ENCODE results near the gene RNF43.
A peak's percentile ranks its signal among the peaks of the same experiment; 100 is the strongest.

RNF43 gene

GRCh38 chr17:58416937-58417299 lies 416 bp downstream of the RNF43 start:
- Histone ChIP-seq H2BK5ac (ENCODE audit: low read length) (no peak overlapping the region), H3K4me3 (ENCODE audit: low read length) (no peak overlapping the region), H3K4me1 (ENCODE audit: control insufficient read depth, low read depth, low read length) (no peaks in the 10 kb centered on the region), H3K36me3 (ENCODE audit: control insufficient read depth, insufficient read depth, low read length) (no peaks in the 10 kb centered on the region), H4K5ac (ENCODE audit: low read length) (no peak overlapping the region), H3K56ac (ENCODE audit: low read length) (peak overlapping the region; percentile 17), H2AK5ac (ENCODE audit: low read length) (no peak overlapping the region), H2BK120ac (ENCODE audit: low read depth, low read length) (no peak overlapping the region), H3K79me1 (ENCODE audit: low read length) (no peaks in the 10 kb centered on the region), H3K23ac (ENCODE audit: low read length) (no peak overlapping the region), H3K79me2 (ENCODE audit: control insufficient read depth, insufficient read depth, low read length) (no peaks in the 10 kb centered on the region), H2BK15ac (replicated peaks; ENCODE audit: low read depth) (no peak overlapping the region), H3K9ac (ENCODE audit: low read length) (peak overlapping the region; percentile 34), H4K8ac (ENCODE audit: low read depth, low read length) (peak overlapping the region; percentile 39), H3K4ac (ENCODE audit: low read depth, low read length) (no peak overlapping the region), H3K27ac (ENCODE audit: low read depth, low read length) (no peak overlapping the region), H3K18ac (ENCODE audit: low read length) (no peak overlapping the region), H3K27me3 (ENCODE audit: insufficient read depth, low read length, poor library complexity) (no peaks in the 10 kb centered on the region), H3K4me2 (ENCODE audit: low read length) (peak overlapping the region; percentile 13)
- peak; percentile 22 for DNase-seq
- WGBS (ENCODE audit: extremely low coverage, insufficient coverage, low lambda C conversion rate) = no CpG with 5 or more reads among the region's 6 CpGs

DNA sequence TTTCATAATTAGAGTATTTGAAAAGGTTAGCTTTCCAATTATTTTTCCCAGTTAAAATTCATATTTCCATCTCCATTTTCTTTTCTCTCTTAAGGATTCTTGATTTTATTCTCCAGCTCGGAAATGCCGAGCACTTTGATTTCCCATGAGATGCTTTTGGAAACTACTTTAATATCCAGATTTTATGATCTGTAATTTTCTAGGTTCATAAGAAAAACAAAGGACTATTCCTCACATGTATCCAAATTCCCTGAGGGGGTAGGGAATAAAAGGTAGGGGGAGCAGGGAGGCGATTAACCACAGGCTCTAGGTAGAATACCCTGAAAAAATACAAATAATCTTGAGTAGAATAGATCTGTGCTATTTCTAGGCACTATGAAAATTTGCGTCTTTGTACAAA lies 938 bp downstream of the RNF43 start:
- H3K4me3 ChIP-seq (ENCODE audit: low read length) = no peak overlapping the region
- no peak overlapping the region for H4K5ac ChIP-seq (ENCODE audit: low read length)
- no peak overlapping the region for H3K18ac ChIP-seq (ENCODE audit: low read length)
- no peak overlapping the region for H3K9ac ChIP-seq (ENCODE audit: low read length)
- no peaks in the 10 kb centered on the region for H3K4me1 ChIP-seq (ENCODE audit: control insufficient read depth, low read depth, low read length)
- peak overlapping the region; percentile 85 for H2BK15ac ChIP-seq (replicated peaks; ENCODE audit: low read depth)
- no peak for DNase-seq
- no peaks in the 10 kb centered on the region for H3K36me3 ChIP-seq (ENCODE audit: control insufficient read depth, insufficient read depth, low read length)
- no CpG with 5 or more reads among the region's 4 CpGs for WGBS (ENCODE audit: extremely low coverage, insufficient coverage, low lambda C conversion rate)
- no peak overlapping the region for H2BK5ac ChIP-seq (ENCODE audit: low read length)
- no peaks in the 10 kb centered on the region for H3K79me2 ChIP-seq (ENCODE audit: control insufficient read depth, insufficient read depth, low read length)
- no peak overlapping the region for H3K27ac ChIP-seq (ENCODE audit: low read depth, low read length)
- H3K4ac ChIP-seq (ENCODE audit: low read depth, low read length) = no peak overlapping the region
- no peak overlapping the region for H3K4me2 ChIP-seq (ENCODE audit: low read length)
- H3K79me1 ChIP-seq (ENCODE audit: low read length) = no peaks in the 10 kb centered on the region
- no peaks in the 10 kb centered on the region for H3K27me3 ChIP-seq (ENCODE audit: insufficient read depth, low read length, poor library complexity)
- no peak overlapping the region for H2AK5ac ChIP-seq (ENCODE audit: low read length)
- H3K23ac ChIP-seq (ENCODE audit: low read length) = no peak overlapping the region
- H4K8ac ChIP-seq (ENCODE audit: low read depth, low read length) = no peak overlapping the region
- no peak overlapping the region for H2BK120ac ChIP-seq (ENCODE audit: low read depth, low read length)
- no peak overlapping the region for H3K56ac ChIP-seq (ENCODE audit: low read length)

GRCh38 chr17:58415371-58416055 lies 1.8 kb downstream of the RNF43 start:
- no peaks in the 10 kb centered on the region for H3K36me3 ChIP-seq (ENCODE audit: control insufficient read depth, insufficient read depth, low read length)
- H3K79me2 ChIP-seq (ENCODE audit: control insufficient read depth, insufficient read depth, low read length) = no peaks in the 10 kb centered on the region
- no peak overlapping the region for H2BK120ac ChIP-seq (ENCODE audit: low read depth, low read length)
- no peaks in the 10 kb centered on the region for H3K27me3 ChIP-seq (ENCODE audit: insufficient read depth, low read length, poor library complexity)
- H3K9ac ChIP-seq (ENCODE audit: low read length) = no peak overlapping the region
- no peak overlapping the region for H3K23ac ChIP-seq (ENCODE audit: low read length)
- H3K79me1 ChIP-seq (ENCODE audit: low read length) = no peaks in the 10 kb centered on the region
- no peak overlapping the region for H2BK15ac ChIP-seq (replicated peaks; ENCODE audit: low read depth)
- no peak overlapping the region for H4K5ac ChIP-seq (ENCODE audit: low read length)
- H3K4me2 ChIP-seq (ENCODE audit: low read length) = no peak overlapping the region
- H2AK5ac ChIP-seq (ENCODE audit: low read length) = no peak overlapping the region
- DNase-seq = peak; percentile 20
- WGBS (ENCODE audit: extremely low coverage, insufficient coverage, low lambda C conversion rate) = no CpG with 5 or more reads among the region's 6 CpGs
- peak overlapping the region; percentile 17 for H3K56ac ChIP-seq (ENCODE audit: low read length)
- no peaks in the 10 kb centered on the region for H3K4me1 ChIP-seq (ENCODE audit: control insufficient read depth, low read depth, low read length)
- H3K4ac ChIP-seq (ENCODE audit: low read depth, low read length) = no peak overlapping the region
- no peak overlapping the region for H2BK5ac ChIP-seq (ENCODE audit: low read length)
- H3K4me3 ChIP-seq (ENCODE audit: low read length) = no peak overlapping the region
- H3K18ac ChIP-seq (ENCODE audit: low read length) = no peak overlapping the region
- H4K8ac ChIP-seq (ENCODE audit: low read depth, low read length) = no peak overlapping the region
- H3K27ac ChIP-seq (ENCODE audit: low read depth, low read length) = no peak overlapping the region

DNA sequence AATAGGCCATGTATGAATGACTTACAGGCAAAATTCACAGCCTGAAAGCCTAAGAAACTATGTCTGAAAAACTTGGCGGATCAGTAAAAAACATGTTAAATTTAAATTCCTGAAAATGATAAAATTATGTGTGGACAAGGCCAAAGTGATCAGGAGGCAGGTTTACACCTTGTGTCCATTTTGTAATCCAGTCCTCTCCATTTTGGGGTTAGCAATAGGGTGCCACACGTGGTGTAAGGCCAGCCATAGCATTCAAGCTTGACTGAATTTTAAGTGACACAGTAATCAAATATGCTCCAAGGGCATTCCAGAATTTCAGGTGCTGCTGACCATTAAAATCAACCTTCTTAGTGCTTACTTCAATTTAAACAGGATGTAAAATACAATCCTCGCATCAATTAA lies 2.7 kb downstream of the RNF43 start:
- no peak overlapping the region for H3K56ac ChIP-seq (ENCODE audit: low read length)
- H3K36me3 ChIP-seq (ENCODE audit: control insufficient read depth, insufficient read depth, low read length) = no peaks in the 10 kb centered on the region
- no peak overlapping the region for H4K5ac ChIP-seq (ENCODE audit: low read length)
- no peaks in the 10 kb centered on the region for H3K79me1 ChIP-seq (ENCODE audit: low read length)
- no peak overlapping the region for H3K4ac ChIP-seq (ENCODE audit: low read depth, low read length)
- no peak overlapping the region for H3K4me3 ChIP-seq (ENCODE audit: low read length)
- H3K27me3 ChIP-seq (ENCODE audit: insufficient read depth, low read length, poor library complexity) = no peaks in the 10 kb centered on the region
- H3K18ac ChIP-seq (ENCODE audit: low read length) = no peak overlapping the region
- no peak overlapping the region for H2AK5ac ChIP-seq (ENCODE audit: low read length)
- H2BK15ac ChIP-seq (replicated peaks; ENCODE audit: low read depth) = no peak overlapping the region
- no peak overlapping the region for H3K9ac ChIP-seq (ENCODE audit: low read length)
- no peak overlapping the region for H4K8ac ChIP-seq (ENCODE audit: low read depth, low read length)
- no peak overlapping the region for H3K27ac ChIP-seq (ENCODE audit: low read depth, low read length)
- H3K23ac ChIP-seq (ENCODE audit: low read length) = no peak overlapping the region
- H2BK5ac ChIP-seq (ENCODE audit: low read length) = no peak overlapping the region
- H3K4me2 ChIP-seq (ENCODE audit: low read length) = no peak overlapping the region
- 100% methylated on average over 1 of the region's 3 CpGs for WGBS (ENCODE audit: extremely low coverage, insufficient coverage, low lambda C conversion rate)
- H3K4me1 ChIP-seq (ENCODE audit: control insufficient read depth, low read depth, low read length) = no peaks in the 10 kb centered on the region
- H2BK120ac ChIP-seq (ENCODE audit: low read depth, low read length) = no peak overlapping the region
- H3K79me2 ChIP-seq (ENCODE audit: control insufficient read depth, insufficient read depth, low read length) = no peaks in the 10 kb centered on the region
- no peak for DNase-seq

DNA sequence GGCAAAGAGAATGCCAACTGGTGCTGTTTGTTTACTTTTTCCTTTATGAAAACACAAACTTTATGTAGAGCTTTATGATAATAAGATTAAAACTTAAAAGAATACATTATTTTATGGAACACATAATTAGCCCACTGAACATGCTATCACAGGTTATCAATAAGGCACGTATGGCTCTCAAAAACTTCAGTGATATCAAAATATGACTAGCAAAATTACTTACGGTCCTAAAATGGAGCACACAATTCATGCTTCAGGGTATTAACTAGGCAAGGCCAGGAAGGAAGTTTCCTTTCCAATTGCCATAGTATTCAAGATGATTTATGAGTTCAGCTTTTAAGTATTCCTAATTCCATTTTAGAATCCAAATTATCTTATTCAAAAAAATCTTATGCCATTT lies 3.6 kb downstream of the RNF43 start:
- no peak overlapping the region for H3K4ac ChIP-seq (ENCODE audit: low read depth, low read length)
- no peak overlapping the region for H3K9ac ChIP-seq (ENCODE audit: low read length)
- H3K18ac ChIP-seq (ENCODE audit: low read length) = no peak overlapping the region
- H2BK5ac ChIP-seq (ENCODE audit: low read length) = no peak overlapping the region
- no peak overlapping the region for H4K5ac ChIP-seq (ENCODE audit: low read length)
- no peak overlapping the region for H2AK5ac ChIP-seq (ENCODE audit: low read length)
- no peak for DNase-seq
- no peaks in the 10 kb centered on the region for H3K36me3 ChIP-seq (ENCODE audit: control insufficient read depth, insufficient read depth, low read length)
- H3K4me3 ChIP-seq (ENCODE audit: low read length) = no peak overlapping the region
- no CpG with 5 or more reads among the region's 2 CpGs for WGBS (ENCODE audit: extremely low coverage, insufficient coverage, low lambda C conversion rate)
- no peak overlapping the region for H2BK120ac ChIP-seq (ENCODE audit: low read depth, low read length)
- no peak overlapping the region for H4K8ac ChIP-seq (ENCODE audit: low read depth, low read length)
- H3K27ac ChIP-seq (ENCODE audit: low read depth, low read length) = no peak overlapping the region
- H2BK15ac ChIP-seq (replicated peaks; ENCODE audit: low read depth) = no peak overlapping the region
- H3K23ac ChIP-seq (ENCODE audit: low read length) = no peak overlapping the region
- no peaks in the 10 kb centered on the region for H3K79me2 ChIP-seq (ENCODE audit: control insufficient read depth, insufficient read depth, low read length)
- H3K79me1 ChIP-seq (ENCODE audit: low read length) = no peaks in the 10 kb centered on the region
- H3K4me2 ChIP-seq (ENCODE audit: low read length) = no peak overlapping the region
- H3K4me1 ChIP-seq (ENCODE audit: control insufficient read depth, low read depth, low read length) = no peaks in the 10 kb centered on the region
- H3K56ac ChIP-seq (ENCODE audit: low read length) = no peak overlapping the region
- H3K27me3 ChIP-seq (ENCODE audit: insufficient read depth, low read length, poor library complexity) = no peaks in the 10 kb centered on the region

- no peak overlapping the region for H3K27ac ChIP-seq (ENCODE audit: low read depth, low read length)
- H3K79me1 ChIP-seq (ENCODE audit: low read length) = no peaks in the 10 kb centered on the region
- H3K18ac ChIP-seq (ENCODE audit: low read length) = no peak overlapping the region
- H4K5ac ChIP-seq (ENCODE audit: low read length) = no peak overlapping the region
- H2AK5ac ChIP-seq (ENCODE audit: low read length) = no peak overlapping the region
- no peak overlapping the region for H3K56ac ChIP-seq (ENCODE audit: low read length)
- H3K4ac ChIP-seq (ENCODE audit: low read depth, low read length) = no peak overlapping the region
- no peak overlapping the region for H2BK120ac ChIP-seq (ENCODE audit: low read depth, low read length)
- no peak overlapping the region for H3K23ac ChIP-seq (ENCODE audit: low read length)
- DNase-seq = no peak
- no peak overlapping the region for H3K9ac ChIP-seq (ENCODE audit: low read length)
- no peak overlapping the region for H2BK15ac ChIP-seq (replicated peaks; ENCODE audit: low read depth)
- no peak overlapping the region for H3K4me2 ChIP-seq (ENCODE audit: low read length)
- H3K4me3 ChIP-seq (ENCODE audit: low read length) = no peak overlapping the region
- no peaks in the 10 kb centered on the region for H3K27me3 ChIP-seq (ENCODE audit: insufficient read depth, low read length, poor library complexity)
- no peaks in the 10 kb centered on the region for H3K4me1 ChIP-seq (ENCODE audit: control insufficient read depth, low read depth, low read length)
- H3K36me3 ChIP-seq (ENCODE audit: control insufficient read depth, insufficient read depth, low read length) = no peaks in the 10 kb centered on the region
- H2BK5ac ChIP-seq (ENCODE audit: low read length) = no peak overlapping the region
- no peaks in the 10 kb centered on the region for H3K79me2 ChIP-seq (ENCODE audit: control insufficient read depth, insufficient read depth, low read length)
- H4K8ac ChIP-seq (ENCODE audit: low read depth, low read length) = no peak overlapping the region
- WGBS (ENCODE audit: extremely low coverage, insufficient coverage, low lambda C conversion rate) = no CpG with 5 or more reads among the region's 3 CpGs
Observed at GRCh38 chr17:58412961-58413586, 4.3 kb downstream of the RNF43 start.
